ENCODE measurements around the gene RAB6A.
"Not testable (repeated sequence)": the region's sequence is repeated elsewhere in the genome, so short reads cannot be mapped to it uniquely, and the experiment has no call there.

RAB6A gene

GRCh38 chr11:73760679-73761402, at the start of gene RAB6A:
TSS of gene RAB6A (minus strand) at chr11:73761074. CDS start at chr11:73760635, 439 bp downstream.
- Mint-ChIP-seq H3K4me1 (ENCODE audit: low read depth) (peaks cover 29% of the 10 kb centered on the region), H3K27me3 (ENCODE audit: low read depth) (peaks cover 2% of the 10 kb centered on the region), H3K4me3 (peak within 1 kb of the TSS; percentile 89), H3K27ac (peak within 1 kb of the TSS; percentile 97), H3K36me3 (ENCODE audit: low read depth) (peaks cover 11% of the 10 kb centered on the region), H3K9me3 (no peaks in the 10 kb centered on the region)
- peak; percentile 100 for DNase-seq (ENCODE audit: low spot score)

- Mint-ChIP-seq H3K4me3 (no peak overlapping the region), H3K27me3 (ENCODE audit: low read depth) (no peaks in the 10 kb centered on the region)
Observed at GRCh38 chr11:73810637-73811036, 49.8 kb upstream of the RAB6A start.

GRCh38 chr11:73808052-73808451, 47.2 kb upstream of the RAB6A start:
- no peak for DNase-seq (ENCODE audit: low spot score)
- Mint-ChIP-seq H3K4me3 (no peak overlapping the region), H3K27ac (no peak overlapping the region), H3K36me3 (ENCODE audit: low read depth) (peaks cover 22% of the 10 kb centered on the region), H3K4me1 (ENCODE audit: low read depth) (no peaks in the 10 kb centered on the region), H3K27me3 (ENCODE audit: low read depth) (no peaks in the 10 kb centered on the region), H3K9me3 (no peaks in the 10 kb centered on the region)

More at GRCh38 chr11:73810637-73811036, 49.8 kb upstream of the RAB6A start:
- H3K36me3 Mint-ChIP-seq (ENCODE audit: low read depth) = peaks cover 23% of the 10 kb centered on the region
- no peaks in the 10 kb centered on the region for H3K9me3 Mint-ChIP-seq
- H3K4me1 Mint-ChIP-seq (ENCODE audit: low read depth) = no peaks in the 10 kb centered on the region
- DNase-seq (ENCODE audit: low spot score) = no peak
- no peak overlapping the region for H3K27ac Mint-ChIP-seq

GRCh38 chr11:73804712-73805111, 43.8 kb upstream of the RAB6A start:
- H3K9me3 Mint-ChIP-seq = no peaks in the 10 kb centered on the region
- H3K36me3 Mint-ChIP-seq (ENCODE audit: low read depth) = peaks cover 17% of the 10 kb centered on the region
- DNase-seq (ENCODE audit: low spot score) = no peak
- H3K27me3 Mint-ChIP-seq (ENCODE audit: low read depth) = no peaks in the 10 kb centered on the region
- no peak overlapping the region for H3K4me3 Mint-ChIP-seq
- no peaks in the 10 kb centered on the region for H3K4me1 Mint-ChIP-seq (ENCODE audit: low read depth)
- H3K27ac Mint-ChIP-seq = no peak overlapping the region

- peaks cover 7% of the 10 kb centered on the region for H3K36me3 Mint-ChIP-seq (ENCODE audit: low read depth)
- H3K4me1 Mint-ChIP-seq (ENCODE audit: low read depth) = no peaks in the 10 kb centered on the region
- no peaks in the 10 kb centered on the region for H3K9me3 Mint-ChIP-seq
- H3K27me3 Mint-ChIP-seq (ENCODE audit: low read depth) = no peaks in the 10 kb centered on the region
- no peak overlapping the region for H3K27ac Mint-ChIP-seq
- no peak for DNase-seq (ENCODE audit: low spot score)
- H3K4me3 Mint-ChIP-seq = no peak overlapping the region
Observed at GRCh38 chr11:73801136-73801535, 40.3 kb upstream of the RAB6A start.

GRCh38 chr11:73800276-73800806, 39.5 kb upstream of the RAB6A start:
- Mint-ChIP-seq H3K27ac (no peak overlapping the region), H3K9me3 (no peaks in the 10 kb centered on the region), H3K4me3 (no peak overlapping the region), H3K36me3 (ENCODE audit: low read depth) (peaks cover 4% of the 10 kb centered on the region), H3K4me1 (ENCODE audit: low read depth) (no peaks in the 10 kb centered on the region), H3K27me3 (ENCODE audit: low read depth) (no peaks in the 10 kb centered on the region)
- DNase-seq (ENCODE audit: low spot score) = no peak

- Mint-ChIP-seq H3K27me3 (ENCODE audit: low read depth) (no peaks in the 10 kb centered on the region), H3K9me3 (no peaks in the 10 kb centered on the region)
Observed at GRCh38 chr11:73797457-73797856, 36.6 kb upstream of the RAB6A start.

GRCh38 chr11:73795925-73796632, 35.2 kb upstream of the RAB6A start:
- Mint-ChIP-seq H3K4me1 (ENCODE audit: low read depth) (peaks cover 9% of the 10 kb centered on the region), H3K9me3 (no peaks in the 10 kb centered on the region), H3K36me3 (ENCODE audit: low read depth) (peaks cover 4% of the 10 kb centered on the region), H3K27ac (no peak overlapping the region), H3K27me3 (ENCODE audit: low read depth) (no peaks in the 10 kb centered on the region), H3K4me3 (no peak overlapping the region)
- DNase-seq (ENCODE audit: low spot score) = no peak

More at GRCh38 chr11:73797457-73797856, 36.6 kb upstream of the RAB6A start:
- Mint-ChIP-seq H3K27ac (no peak overlapping the region), H3K4me1 (ENCODE audit: low read depth) (peaks cover 3% of the 10 kb centered on the region), H3K4me3 (no peak overlapping the region), H3K36me3 (ENCODE audit: low read depth) (peaks cover 3% of the 10 kb centered on the region)
- DNase-seq (ENCODE audit: low spot score) = no peak

GRCh38 chr11:73792584-73792983, 31.7 kb upstream of the RAB6A start:
- Mint-ChIP-seq H3K27me3 (ENCODE audit: low read depth) (no peaks in the 10 kb centered on the region), H3K36me3 (ENCODE audit: low read depth) (peaks cover 4% of the 10 kb centered on the region), H3K4me1 (ENCODE audit: low read depth) (peaks cover 11% of the 10 kb centered on the region), H3K4me3 (no peak overlapping the region), H3K9me3 (no peaks in the 10 kb centered on the region), H3K27ac (no peak overlapping the region)
- DNase-seq (ENCODE audit: low spot score) = no peak

GRCh38 chr11:73789279-73789670, 28.4 kb upstream of the RAB6A start:
- Mint-ChIP-seq H3K4me1 (ENCODE audit: low read depth) (peaks cover 19% of the 10 kb centered on the region), H3K27ac (no peak overlapping the region), H3K36me3 (ENCODE audit: low read depth) (peaks cover 4% of the 10 kb centered on the region), H3K27me3 (ENCODE audit: low read depth) (no peaks in the 10 kb centered on the region), H3K4me3 (peak overlapping the region; percentile 99), H3K9me3 (no peaks in the 10 kb centered on the region)
- DNase-seq (ENCODE audit: low spot score) = no peak

GRCh38 chr11:73787643-73788558, 27.0 kb upstream of the RAB6A start, which contains the start of gene MRPL48:
TSS of gene MRPL48 (plus strand) at chr11:73787874. CDS start at chr11:73787972, 98 bp downstream.
- peaks cover 1% of the 10 kb centered on the region for H3K36me3 Mint-ChIP-seq (ENCODE audit: low read depth)
- no peaks in the 10 kb centered on the region for H3K9me3 Mint-ChIP-seq
- H3K4me1 Mint-ChIP-seq (ENCODE audit: low read depth) = peaks cover 18% of the 10 kb centered on the region
- H3K27ac Mint-ChIP-seq = peak within 1 kb of the TSS; percentile 92
- DNase-seq (ENCODE audit: low spot score) = peak; percentile 87
- no peaks in the 10 kb centered on the region for H3K27me3 Mint-ChIP-seq (ENCODE audit: low read depth)
- H3K4me3 Mint-ChIP-seq = peak within 1 kb of the TSS; percentile 99

GRCh38 chr11:73787051-73787642, 26.3 kb upstream of the RAB6A start:
- H3K27me3 Mint-ChIP-seq (ENCODE audit: low read depth) = no peaks in the 10 kb centered on the region
- peaks cover 14% of the 10 kb centered on the region for H3K4me1 Mint-ChIP-seq (ENCODE audit: low read depth)
- DNase-seq (ENCODE audit: low spot score) = no peak
- peak overlapping the region; percentile 99 for H3K4me3 Mint-ChIP-seq
- peaks cover 1% of the 10 kb centered on the region for H3K36me3 Mint-ChIP-seq (ENCODE audit: low read depth)
- peak overlapping the region; percentile 92 for H3K27ac Mint-ChIP-seq
- no peaks in the 10 kb centered on the region for H3K9me3 Mint-ChIP-seq

GRCh38 chr11:73785467-73785866, 24.6 kb upstream of the RAB6A start:
- H3K4me1 Mint-ChIP-seq (ENCODE audit: low read depth) = peaks cover 12% of the 10 kb centered on the region
- not testable (repeated sequence) for H3K27me3 Mint-ChIP-seq (ENCODE audit: low read depth); H3K4me3 Mint-ChIP-seq; H3K27ac Mint-ChIP-seq; H3K9me3 Mint-ChIP-seq; H3K36me3 Mint-ChIP-seq (ENCODE audit: low read depth); DNase-seq (ENCODE audit: low spot score)

Measured in T-helper 2 cell treated with Interferon-gamma antibody and Interleukin-4, amounts not matched to agents 5 μg/mL and 100 μg/mL, for 36 hours (primary cell).